GM21526 (cell line): ENCODE data around the gene TLNRD1.

Experiments
- ATAC-seq: cut with Tn5 transposase; IDR thresholded peaks from one replicate; pipeline ENCODE4 v1.9.1; 2021; ENCODE audit warnings: moderate library complexity; ENCODE audit not compliant: unreplicated experiment, low FRiP score

TLNRD1 gene

GRCh38 chr15:81001152-81002008 lies 657 bp downstream of the TLNRD1 start:
- ATAC-seq = peak; percentile 36

DNA sequence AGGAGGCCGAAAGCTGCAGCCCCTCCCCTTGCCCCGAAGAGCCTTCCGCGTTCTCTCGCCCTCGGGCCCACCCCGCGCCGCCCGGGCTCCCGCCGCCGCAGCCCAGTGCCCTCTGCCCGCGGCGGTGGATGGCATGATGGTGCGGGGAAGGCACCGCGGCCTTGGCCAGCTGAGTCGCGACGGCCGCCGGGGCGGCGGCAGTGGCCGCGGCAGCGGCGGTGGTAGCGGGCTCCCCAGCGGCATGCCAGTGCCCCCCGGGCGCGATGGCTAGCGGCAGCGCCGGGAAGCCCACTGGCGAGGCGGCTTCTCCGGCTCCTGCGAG lies 1.2 kb downstream of the TLNRD1 start:
- ATAC-seq = peak; percentile 33

GRCh38 chr15:81002331-81003096 lies 1.8 kb downstream of the TLNRD1 start:
- no peak for ATAC-seq

- ATAC-seq = no peak
Observed at GRCh38 chr15:81003097-81003350, 2.3 kb downstream of the TLNRD1 start.

GRCh38 chr15:81006124-81006523 lies 5.4 kb downstream of the TLNRD1 start:
- ATAC-seq = no peak

- ATAC-seq = no peak
Observed at GRCh38 chr15:81007428-81008064, 6.8 kb downstream of the TLNRD1 start.

- no peak for ATAC-seq
Observed at GRCh38 chr15:81008312-81008711, 7.6 kb downstream of the TLNRD1 start.

- ATAC-seq = no peak
Observed at GRCh38 chr15:81010086-81010485, 9.4 kb downstream of the TLNRD1 start.

DNA sequence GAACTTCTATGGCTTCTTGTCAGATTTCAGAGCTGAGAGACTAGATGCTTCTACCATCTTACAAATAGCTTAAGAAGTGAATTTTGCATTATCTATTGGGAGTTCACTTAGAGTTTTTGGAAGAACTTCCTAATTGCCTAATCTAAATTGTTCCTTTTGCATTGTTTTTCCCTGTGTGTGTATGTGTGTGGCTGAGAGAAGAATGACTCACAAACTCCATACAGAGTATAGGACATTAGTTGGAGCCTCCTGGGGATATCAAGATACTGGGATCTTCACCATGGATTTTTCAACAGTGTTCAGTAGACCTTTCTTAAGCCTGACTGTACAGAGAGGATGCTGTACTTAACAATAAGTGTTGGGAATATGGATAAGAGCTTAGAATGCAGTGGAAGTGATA lies 10.9 kb downstream of the TLNRD1 start:
- no peak for ATAC-seq

- ATAC-seq = no peak
Observed at GRCh38 chr15:81012588-81012987, 11.9 kb downstream of the TLNRD1 start.

DNA sequence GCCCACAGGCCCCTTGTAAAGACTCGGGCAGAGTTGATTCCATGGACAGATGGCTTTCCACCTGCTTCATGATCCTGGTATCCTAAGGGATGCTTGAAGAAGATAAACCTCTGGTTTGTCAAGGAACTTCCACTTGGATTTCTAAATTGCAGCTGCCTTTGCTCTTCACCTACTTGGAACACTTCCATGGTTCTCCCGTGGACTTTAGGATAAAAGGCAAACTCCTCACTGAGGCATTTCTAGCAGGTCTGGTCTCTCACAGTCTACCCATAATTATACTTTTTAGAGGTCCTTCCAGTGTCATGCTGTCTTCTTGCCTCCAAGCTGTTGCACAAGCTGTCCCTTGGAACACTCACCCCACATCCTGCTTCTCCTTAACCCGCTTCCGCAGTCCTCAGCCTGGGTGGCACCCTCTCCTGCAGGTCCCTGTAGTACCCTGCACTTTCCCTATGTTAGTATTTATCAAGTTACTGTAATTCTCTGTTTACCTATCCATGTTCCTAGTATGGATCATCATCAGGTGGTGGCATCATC lies 12.7 kb downstream of the TLNRD1 start:
- no peak for ATAC-seq

GRCh38 chr15:81014446-81015093 lies 13.8 kb downstream of the TLNRD1 start:
- no peak for ATAC-seq

DNA sequence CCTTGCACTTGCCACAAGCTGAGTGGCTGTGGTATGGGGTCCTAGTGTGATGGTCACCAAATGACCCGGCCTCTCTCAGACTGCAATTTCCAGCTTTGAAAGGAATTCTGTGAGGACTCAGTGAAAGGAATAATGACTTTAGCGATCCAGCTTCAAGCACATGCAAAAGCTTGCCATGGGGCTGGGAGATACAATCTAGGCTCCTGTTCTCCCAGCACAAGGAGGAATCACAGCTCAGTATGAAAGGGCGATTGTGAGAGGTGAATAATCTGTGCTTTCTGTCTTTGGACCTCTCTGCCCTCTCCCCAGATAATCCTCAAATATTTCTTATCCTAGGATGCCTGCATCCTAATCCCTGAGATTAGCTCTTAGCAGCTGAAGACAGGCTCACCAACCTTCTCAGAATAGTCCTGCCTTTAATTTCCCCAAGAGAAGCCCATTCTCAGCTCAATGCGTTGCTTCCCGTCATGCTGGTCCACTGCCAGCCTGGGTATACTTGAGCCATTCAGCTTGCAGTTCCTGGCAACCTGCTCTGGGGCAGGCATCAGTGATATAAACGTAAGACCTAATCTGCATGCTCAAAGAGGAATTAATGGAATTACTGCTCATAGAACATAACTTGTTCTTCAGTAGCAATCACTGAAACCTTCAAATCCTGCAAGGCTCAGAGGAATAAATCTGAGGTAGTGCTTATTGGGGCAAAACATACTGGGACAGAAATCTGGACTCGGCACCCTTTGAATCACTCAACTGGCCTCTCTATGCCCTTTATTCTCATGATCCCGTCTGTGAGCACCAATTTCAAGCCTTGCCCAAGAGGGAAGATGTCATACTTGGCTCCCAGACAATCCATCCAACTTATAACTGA lies 15.1 kb downstream of the TLNRD1 start:
- no peak for ATAC-seq

- ATAC-seq = no peak
Observed at GRCh38 chr15:81016489-81017068, 15.9 kb downstream of the TLNRD1 start.

DNA sequence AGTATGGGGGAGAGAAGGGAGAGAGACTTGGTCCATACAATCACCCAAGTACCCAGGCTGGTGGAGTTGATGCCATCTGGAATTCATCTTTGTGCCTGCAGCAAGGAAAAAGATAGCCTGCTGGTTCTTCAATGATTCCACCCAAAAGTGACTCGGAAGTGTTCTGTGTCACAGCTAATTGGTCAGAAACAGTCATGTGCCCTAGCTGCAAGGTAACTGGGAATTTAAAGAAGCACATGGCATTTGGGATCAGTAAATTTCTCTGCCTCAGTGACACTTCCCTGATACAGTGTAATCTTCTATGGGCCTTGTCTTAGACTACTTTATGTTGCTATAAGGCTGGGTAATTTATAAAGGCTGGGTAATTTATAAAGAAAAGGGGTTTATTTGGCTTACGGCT lies 17.5 kb downstream of the TLNRD1 start:
- no peak for ATAC-seq

GRCh38 chr15:81021321-81021720 lies 20.6 kb downstream of the TLNRD1 start:
- ATAC-seq = no peak

DNA sequence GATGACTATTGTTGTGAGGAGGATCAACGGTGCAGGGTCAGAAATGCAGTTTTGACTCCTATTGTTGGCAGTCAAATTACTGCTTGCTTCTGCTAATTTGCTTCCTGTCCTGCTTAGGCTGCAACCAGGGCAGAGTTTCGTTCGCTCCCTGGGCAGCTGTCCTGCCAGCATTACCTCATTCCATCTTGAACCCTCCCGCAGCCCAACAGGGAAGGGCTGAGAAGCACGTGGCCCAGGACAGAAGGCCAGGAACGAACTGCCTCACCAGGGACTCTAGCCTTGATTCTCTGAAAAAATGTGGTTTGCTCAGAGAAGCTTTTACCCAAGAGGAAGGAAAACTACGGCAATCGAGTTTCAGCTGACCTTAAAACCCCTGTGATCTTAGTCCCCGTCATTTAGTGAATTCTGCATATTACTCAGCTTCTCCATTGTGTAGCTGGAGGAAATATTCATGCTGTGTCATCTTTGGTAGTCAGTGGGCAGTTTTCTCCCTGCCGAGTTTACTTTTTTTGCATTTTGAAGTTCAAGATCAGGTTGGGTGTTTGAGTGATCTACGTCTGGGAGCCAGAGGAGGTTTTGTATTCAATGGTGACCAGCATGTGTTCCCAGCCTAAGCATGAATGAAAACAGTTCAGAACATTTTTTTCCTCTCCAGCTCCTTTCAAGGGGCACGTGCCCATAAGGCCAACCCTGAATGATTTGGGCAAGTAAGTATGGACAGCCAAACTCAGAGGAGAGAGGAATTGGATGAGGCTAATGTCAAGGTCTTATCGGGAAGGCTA lies 23.0 kb downstream of the TLNRD1 start:
- peak; percentile 87 for ATAC-seq

GRCh38 chr15:81024265-81024872 lies 23.6 kb downstream of the TLNRD1 start:
- no peak for ATAC-seq

DNA sequence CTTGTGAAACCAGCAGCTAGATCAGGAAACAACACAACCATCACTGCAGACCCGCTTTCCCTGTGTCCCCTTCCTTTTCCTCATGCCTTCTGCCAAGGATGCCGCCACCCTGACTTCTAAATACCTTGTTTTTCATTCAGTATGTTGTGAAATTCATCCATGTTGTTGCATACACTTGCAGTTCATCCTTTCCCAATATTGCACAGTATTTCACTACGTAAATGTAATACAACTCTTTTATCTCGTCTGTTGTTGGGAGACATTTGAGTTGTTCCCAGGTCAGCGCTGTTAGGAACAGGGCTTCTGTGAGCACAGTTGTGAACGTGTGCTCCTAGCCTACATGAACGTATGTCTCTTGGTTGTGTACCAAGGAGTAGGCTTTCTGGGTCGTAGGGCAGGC lies 24.2 kb downstream of the TLNRD1 start:
- no peak for ATAC-seq
